ENCODE measurements around the gene SHCBP1L.

The SHCBP1L gene

GRCh38 chr1:182872881-182873280 lies 80.1 kb downstream of the SHCBP1L start:
- TF ChIP-seq JUND (IDR thresholded peaks at IDR 0.05; ENCODE audit: low read depth), result no peak
- in situ Hi-C loops (cut with HindIII; ENCODE audit: low pct_unique_long_range_greater_than_20kb, low sequenced_read_pairs), result no loop called here
- no peak for DNase-seq (ENCODE audit: low read depth in 1 of 2, low spot score in 1 of 2)

GRCh38 chr1:182869241-182869666 lies 83.7 kb downstream of the SHCBP1L start:
- in situ Hi-C loops (cut with HindIII; ENCODE audit: low pct_unique_long_range_greater_than_20kb, low sequenced_read_pairs), result no loop called here
- no peak for TF ChIP-seq JUND (IDR thresholded peaks at IDR 0.05; ENCODE audit: low read depth)
- DNase-seq (ENCODE audit: low read depth in 1 of 2, low spot score in 1 of 2), result peak in 1 of 2 experiments; percentile 25

- in situ Hi-C loops (cut with HindIII; ENCODE audit: low pct_unique_long_range_greater_than_20kb, low sequenced_read_pairs), result no loop called here
- no peak for DNase-seq (ENCODE audit: low read depth in 1 of 2, low spot score in 1 of 2)
- no peak for TF ChIP-seq JUND (IDR thresholded peaks at IDR 0.05; ENCODE audit: low read depth)
Measured at GRCh38 chr1:182867861-182868260, 85.1 kb downstream of the SHCBP1L start.

GRCh38 chr1:182863940-182864339 lies 89.0 kb downstream of the SHCBP1L start:
- in situ Hi-C loops (cut with HindIII; ENCODE audit: low pct_unique_long_range_greater_than_20kb, low sequenced_read_pairs), result no loop called here

GRCh38 chr1:182862827-182863226 lies 90.1 kb downstream of the SHCBP1L start:
- no peak for DNase-seq (ENCODE audit: low read depth in 1 of 2, low spot score in 1 of 2)
- no peak for TF ChIP-seq JUND (IDR thresholded peaks at IDR 0.05; ENCODE audit: low read depth)
- in situ Hi-C loops (cut with HindIII; ENCODE audit: low pct_unique_long_range_greater_than_20kb, low sequenced_read_pairs), result no loop called here

More at GRCh38 chr1:182863940-182864339, 89.0 kb downstream of the SHCBP1L start:
- no peak for DNase-seq (ENCODE audit: low read depth in 1 of 2, low spot score in 1 of 2)
- no peak for TF ChIP-seq JUND (IDR thresholded peaks at IDR 0.05; ENCODE audit: low read depth)

GRCh38 chr1:182861994-182862393 lies 91.0 kb downstream of the SHCBP1L start:
- in situ Hi-C loops (cut with HindIII; ENCODE audit: low pct_unique_long_range_greater_than_20kb, low sequenced_read_pairs), result no loop called here
- TF ChIP-seq JUND (IDR thresholded peaks at IDR 0.05; ENCODE audit: low read depth), result no peak
- no peak for DNase-seq (ENCODE audit: low read depth in 1 of 2, low spot score in 1 of 2)

- in situ Hi-C loops (cut with HindIII; ENCODE audit: low pct_unique_long_range_greater_than_20kb, low sequenced_read_pairs), result no loop called here
- TF ChIP-seq JUND (IDR thresholded peaks at IDR 0.05; ENCODE audit: low read depth), result no peak
- DNase-seq (ENCODE audit: low read depth in 1 of 2, low spot score in 1 of 2), result no peak
Measured at GRCh38 chr1:182860658-182861057, 92.3 kb downstream of the SHCBP1L start.

GRCh38 chr1:182857212-182857611 lies 95.8 kb downstream of the SHCBP1L start:
- in situ Hi-C loops (cut with HindIII; ENCODE audit: low pct_unique_long_range_greater_than_20kb, low sequenced_read_pairs), result no loop called here
- DNase-seq (ENCODE audit: low read depth in 1 of 2, low spot score in 1 of 2), result no peak
- no peak for TF ChIP-seq JUND (IDR thresholded peaks at IDR 0.05; ENCODE audit: low read depth)

- TF ChIP-seq JUND (IDR thresholded peaks at IDR 0.05; ENCODE audit: low read depth), result no peak
- no peak for DNase-seq (ENCODE audit: low read depth in 1 of 2, low spot score in 1 of 2)
- in situ Hi-C loops (cut with HindIII; ENCODE audit: low pct_unique_long_range_greater_than_20kb, low sequenced_read_pairs), result no loop called here
Measured at GRCh38 chr1:182855911-182856310, 97.1 kb downstream of the SHCBP1L start.

GRCh38 chr1:182851825-182852224 lies 101.1 kb downstream of the SHCBP1L start:
- DNase-seq (ENCODE audit: low read depth in 1 of 2, low spot score in 1 of 2), result no peak
- in situ Hi-C loops (cut with HindIII; ENCODE audit: low pct_unique_long_range_greater_than_20kb, low sequenced_read_pairs), result no loop called here
- no peak for TF ChIP-seq JUND (IDR thresholded peaks at IDR 0.05; ENCODE audit: low read depth)

GRCh38 chr1:182850319-182850718 lies 102.6 kb downstream of the SHCBP1L start:
- in situ Hi-C loops (cut with HindIII; ENCODE audit: low pct_unique_long_range_greater_than_20kb, low sequenced_read_pairs), result no loop called here
- no peak for TF ChIP-seq JUND (IDR thresholded peaks at IDR 0.05; ENCODE audit: low read depth)
- no peak for DNase-seq (ENCODE audit: low read depth in 1 of 2, low spot score in 1 of 2)
